ENCODE results near the gene GSK3A. TPM values are rescaled to one million over a fixed set of nuclear protein-coding genes. Genes with fewer than 3 reads are reported as not detected.
"Not testable (repeated sequence)": the region's sequence is repeated elsewhere in the genome, so short reads cannot be mapped to it uniquely, and the experiment has no call there.

Gene GSK3A
- total RNA-seq, 1 experiment from 2014 or later: 19.0 TPM

- no peak for DNase-seq (ENCODE audit: extremely low read depth, low read depth)
Measured at GRCh38 chr19:42269478-42270345, 27.3 kb upstream of the GSK3A start.

DNA sequence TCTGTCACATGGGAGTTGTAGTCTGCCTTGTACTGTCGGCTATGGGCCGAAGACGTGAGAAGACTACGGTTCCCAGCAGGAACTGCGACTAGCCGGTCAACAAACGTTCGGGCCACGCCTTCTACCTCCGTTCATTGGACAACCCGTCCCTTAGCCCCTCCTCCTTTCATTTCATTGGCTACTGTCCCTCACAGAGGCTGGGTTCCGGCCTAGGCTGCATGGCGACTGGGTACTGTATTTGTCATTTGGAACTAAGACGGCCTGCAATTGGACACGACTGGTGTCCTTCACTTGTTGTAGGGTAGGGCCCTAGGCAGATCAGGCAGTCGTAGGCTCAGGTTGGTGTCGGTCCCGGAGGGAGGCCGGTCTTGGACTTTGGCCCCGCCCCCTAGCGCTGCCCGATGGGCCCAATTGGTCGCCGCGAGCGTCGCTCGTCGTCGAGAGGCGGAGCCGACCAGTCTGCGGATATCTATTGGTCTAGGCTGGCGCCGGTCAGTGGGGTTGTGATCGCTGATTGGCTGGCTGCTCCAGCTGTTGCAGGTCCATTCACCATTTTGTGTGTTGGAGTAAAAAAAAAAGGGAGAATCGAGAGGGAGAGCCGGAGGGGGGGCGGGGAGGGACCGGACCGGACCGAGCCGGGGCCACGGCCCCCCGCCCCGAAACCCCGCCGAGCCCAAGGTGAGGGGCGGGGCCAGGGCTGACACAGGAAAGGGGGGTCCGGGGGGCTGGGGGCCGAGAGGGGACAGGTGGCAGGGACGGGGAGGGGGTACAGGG, 26.5 kb upstream of the GSK3A start, which contains the start of gene CIC:
Gene CIC, plus strand, starts transcription at position 549 of the 774 bp plus-strand sequence. CDS start 2,532 bp downstream, outside the sequence.
- DNase-seq (ENCODE audit: extremely low read depth, low read depth): peak; percentile 99

- peak; percentile 98 for DNase-seq (ENCODE audit: extremely low read depth, low read depth)
Measured at GRCh38 chr19:42268142-42268703, 25.8 kb upstream of the GSK3A start.

- no peak for DNase-seq (ENCODE audit: extremely low read depth, low read depth)
Measured at GRCh38 chr19:42267644-42268141, 25.3 kb upstream of the GSK3A start.

DNA sequence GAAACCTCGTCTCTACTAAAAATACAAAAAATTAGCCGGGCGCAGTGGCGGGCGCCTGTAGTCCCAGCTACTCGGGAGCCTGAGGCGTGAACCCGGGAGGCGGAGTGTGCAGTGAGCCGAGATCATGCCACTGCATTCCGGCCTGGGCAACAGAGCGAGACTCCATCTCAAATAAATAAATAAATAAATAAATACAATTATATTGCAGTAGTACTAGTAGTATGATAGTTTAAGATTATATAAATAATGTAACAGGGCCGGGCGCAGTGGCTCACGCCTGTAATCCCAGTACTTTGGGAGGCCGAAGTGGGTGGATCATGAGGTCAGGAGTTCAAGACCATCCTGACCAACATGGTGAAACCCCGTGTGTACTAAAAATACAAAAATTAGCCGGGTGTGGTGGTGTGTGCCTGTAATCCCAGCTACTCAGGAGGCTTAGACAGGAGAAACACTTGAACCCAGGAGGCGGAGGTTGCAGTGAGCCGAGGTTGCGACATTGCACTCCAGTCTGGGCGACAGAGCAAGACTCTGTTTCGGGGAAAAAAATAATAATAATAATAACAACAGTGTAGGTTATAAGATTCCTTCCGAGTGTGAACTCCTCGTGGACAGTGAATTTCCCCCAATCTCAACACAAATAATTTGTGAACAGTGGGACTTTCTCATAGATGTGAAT, 24.7 kb upstream of the GSK3A start:
- not testable (repeated sequence) for DNase-seq (ENCODE audit: extremely low read depth, low read depth)

DNA sequence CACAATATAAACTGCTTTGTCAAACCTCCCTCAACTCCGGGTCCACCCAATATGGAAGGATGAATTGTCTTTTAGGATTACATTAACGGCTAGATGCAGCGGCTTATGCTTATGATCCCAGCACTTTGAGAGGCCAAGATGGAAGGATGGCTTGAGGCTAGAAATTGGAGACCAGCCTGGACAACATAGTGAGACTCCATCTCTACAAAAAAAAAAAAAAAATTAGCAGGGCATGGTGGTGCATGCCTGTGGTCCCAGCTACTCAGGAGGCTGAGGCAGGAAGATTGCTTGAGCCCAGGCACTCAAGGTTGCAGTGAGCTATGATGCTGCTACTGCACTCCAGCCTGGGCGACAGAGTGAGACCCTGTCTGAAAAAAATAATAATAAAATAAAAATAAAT, 23.7 kb upstream of the GSK3A start:
- not testable (repeated sequence) for DNase-seq (ENCODE audit: extremely low read depth, low read depth)

DNA sequence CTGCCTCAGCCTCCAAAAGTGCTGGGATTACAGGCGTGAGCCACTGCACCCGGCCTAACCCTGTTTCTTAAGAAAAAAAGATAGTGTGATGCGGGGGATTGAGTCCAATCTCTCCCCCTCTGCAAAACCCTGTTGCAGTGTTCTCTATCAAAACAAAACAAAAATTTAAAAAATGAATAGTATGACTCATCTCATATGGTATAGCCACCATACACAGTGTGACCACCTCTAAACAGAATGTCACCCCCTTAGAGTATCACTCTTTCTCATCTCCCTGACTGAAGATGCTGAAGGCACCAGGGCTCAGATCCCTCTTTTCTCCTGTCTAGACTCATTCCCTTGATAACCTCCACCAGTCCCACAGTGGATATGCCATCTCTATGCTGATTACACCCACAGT, 19.4 kb upstream of the GSK3A start:
- DNase-seq (ENCODE audit: extremely low read depth, low read depth): no peak

GRCh38 chr19:42257842-42258241, 15.4 kb upstream of the GSK3A start:
- not testable (repeated sequence) for DNase-seq (ENCODE audit: extremely low read depth, low read depth)

DNA sequence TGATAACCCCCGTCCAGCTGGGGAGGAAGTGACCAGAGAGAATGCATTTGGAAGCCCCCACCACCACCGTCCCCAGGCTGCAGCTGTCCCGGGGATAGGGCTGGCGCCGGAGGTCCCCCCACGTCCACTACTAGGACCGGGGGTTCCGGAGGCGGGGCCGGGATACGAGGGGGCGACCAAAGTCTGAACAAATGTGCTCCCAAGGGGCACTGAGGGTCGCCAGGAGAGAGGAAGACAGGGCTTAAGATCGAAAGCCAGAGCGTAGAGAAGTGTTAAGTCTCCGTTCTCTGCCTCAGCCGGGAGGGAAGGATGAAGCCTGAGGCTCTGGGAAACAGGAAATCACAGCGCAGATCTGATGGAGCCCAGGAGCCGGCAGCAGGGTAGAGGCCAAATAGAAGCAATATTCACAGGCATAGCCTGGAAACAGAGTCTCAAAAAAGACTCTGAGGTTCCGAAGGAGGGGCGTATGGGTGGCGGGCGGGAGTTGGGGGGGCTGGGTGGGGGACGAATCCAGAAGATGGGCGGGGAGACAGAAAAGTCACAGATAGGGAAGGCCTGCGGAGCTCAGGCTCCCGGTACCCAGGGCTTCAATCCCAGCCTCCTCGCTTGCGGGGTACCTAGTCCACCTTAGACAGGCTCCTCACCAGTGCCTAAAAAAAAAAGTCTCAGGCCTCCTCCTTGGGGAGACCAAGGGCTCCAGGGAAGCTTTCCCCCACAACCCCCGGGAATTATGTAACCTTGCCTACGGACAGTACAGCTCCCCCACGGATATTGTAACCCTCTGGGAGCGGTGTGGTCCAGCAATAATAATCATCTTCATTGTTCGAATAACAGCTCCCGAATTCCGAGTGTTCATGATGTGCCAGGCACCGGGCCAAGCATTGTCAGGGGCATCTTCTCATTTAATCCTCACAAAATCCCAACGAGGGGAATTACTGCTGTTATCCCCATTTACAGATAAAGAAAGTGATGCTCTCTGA, 13.7 kb upstream of the GSK3A start:
- DNase-seq (ENCODE audit: extremely low read depth, low read depth): no peak

- DNase-seq (ENCODE audit: extremely low read depth, low read depth): peak; percentile 83
Measured at GRCh38 chr19:42254850-42255765, 12.7 kb upstream of the GSK3A start, which contains the start of gene ERF. TSS of gene ERF (minus strand) at chr19:42255128. CDS start at chr19:42254999, 129 bp downstream.

DNA sequence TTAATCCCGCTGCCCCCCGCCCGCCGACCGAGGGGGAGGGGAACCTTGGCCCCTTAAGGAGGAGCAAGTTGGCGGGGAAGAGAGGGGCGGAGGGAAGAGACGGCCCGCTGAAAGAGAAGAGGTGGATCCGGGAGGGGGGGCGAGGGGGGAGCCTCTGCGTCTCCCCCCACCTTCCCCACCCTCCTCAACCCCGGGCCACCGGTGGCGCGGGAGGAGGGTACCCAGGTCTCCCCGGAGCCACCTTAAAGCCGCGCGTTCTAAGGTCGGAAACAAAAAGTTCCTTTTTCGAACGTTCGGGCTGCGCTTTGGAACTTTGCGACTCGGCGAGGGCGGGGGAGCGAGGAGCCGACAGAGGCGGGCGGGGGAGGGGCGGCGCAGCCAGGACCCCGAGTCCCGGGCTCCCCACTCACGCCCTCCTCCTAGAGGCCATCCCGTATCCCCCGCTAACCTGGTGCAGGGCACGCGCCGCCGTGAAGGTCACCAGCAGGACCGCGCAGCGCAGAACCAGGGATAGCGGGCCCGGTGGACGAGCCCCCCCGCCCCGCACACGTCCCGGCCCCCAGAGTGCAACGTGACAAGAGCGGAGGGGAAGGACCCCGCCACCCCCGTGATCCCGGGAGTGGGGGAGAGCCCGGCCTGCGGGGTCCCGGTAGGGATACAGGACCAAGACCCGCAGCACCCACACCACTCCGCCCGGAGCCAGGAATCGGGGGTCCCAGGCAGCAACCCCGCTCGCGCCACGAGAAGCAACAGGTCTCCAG, 11.9 kb upstream of the GSK3A start:
- no peak for DNase-seq (ENCODE audit: extremely low read depth, low read depth)

DNA sequence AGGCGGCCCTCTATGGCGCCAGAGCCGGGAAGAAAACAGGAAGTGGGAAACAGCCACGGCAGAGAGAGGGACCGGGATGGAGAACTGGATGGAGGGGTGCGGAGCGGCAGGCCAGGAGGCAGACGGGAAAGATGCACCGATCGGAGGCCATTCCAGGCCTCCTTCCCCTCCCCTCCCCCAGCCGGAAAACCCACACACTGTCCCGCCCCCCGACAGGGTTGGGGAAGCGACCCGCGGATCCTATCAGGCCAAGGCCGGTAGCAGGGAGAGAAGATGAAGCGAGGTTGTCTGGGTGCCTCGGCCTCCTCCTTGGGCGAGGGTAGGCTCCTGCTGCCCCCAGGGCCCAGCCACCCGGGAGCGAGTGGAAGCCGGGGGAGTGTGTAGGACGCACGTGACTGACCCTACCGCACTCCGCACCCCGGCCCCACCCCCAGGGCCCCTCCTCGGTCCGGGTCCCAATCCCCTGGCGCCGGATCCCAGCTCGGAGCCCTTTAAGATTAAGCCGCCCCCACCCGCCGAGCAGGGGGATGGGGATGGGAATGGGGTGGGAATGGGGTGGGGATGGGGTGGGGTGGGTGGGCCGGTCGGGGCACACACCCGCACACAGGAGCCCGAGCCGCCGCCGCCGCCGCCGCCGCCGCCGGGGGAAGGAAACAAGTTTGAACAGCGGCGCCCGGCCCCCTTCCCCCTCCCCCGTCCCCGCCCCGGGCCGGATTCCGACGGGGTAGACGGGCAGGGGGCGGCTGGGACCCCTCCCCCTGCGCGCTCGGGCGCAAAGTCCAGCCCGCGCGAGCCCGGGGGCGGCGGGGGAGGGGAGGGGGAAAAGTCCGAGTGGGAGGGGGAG, 11.1 kb upstream of the GSK3A start:
- DNase-seq (ENCODE audit: extremely low read depth, low read depth): no peak

- DNase-seq (ENCODE audit: extremely low read depth, low read depth): no peak
Measured at GRCh38 chr19:42252365-42253244, 10.2 kb upstream of the GSK3A start.

DNA sequence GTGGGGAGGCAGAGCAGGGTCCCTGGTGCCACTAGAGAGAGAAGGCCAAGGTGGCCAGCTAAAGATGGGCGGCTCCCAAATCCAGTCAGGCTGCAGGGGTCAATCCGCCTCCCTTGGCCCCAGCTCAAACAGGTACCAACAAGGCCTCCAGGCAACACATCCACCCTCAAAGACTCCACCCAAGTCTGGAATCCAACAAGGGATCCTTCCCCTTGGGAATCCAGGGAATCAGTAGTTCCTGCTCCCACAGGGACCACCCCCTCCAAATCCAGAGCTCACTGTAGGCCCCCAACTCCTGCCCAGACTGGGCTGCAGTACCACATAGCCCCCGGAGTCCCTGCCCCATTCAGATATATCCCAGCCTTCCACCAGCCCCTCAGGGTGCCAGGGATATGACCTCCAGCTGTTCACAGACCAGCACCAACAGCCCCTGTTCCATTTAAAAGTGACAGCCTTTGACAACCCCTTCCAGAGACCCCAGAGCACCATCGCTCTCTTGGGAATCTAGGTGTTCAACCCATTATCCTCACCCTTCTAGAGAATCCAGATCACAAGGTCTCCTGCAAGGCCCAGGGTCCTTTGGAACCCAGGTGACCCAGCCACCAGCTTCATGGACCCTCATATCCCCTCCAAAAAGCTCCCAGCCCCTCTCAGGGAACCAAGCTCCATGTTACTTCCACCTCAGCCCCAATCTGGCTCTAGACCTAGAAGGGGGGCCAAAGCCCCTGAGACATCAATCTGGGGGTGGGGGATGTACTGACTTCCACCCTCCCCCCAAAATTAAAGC, 9.4 kb upstream of the GSK3A start:
- no peak for DNase-seq (ENCODE audit: extremely low read depth, low read depth)

Measured in NCI-H460 (cell line).